SK-N-SH (cell line): ENCODE data around the gene PPID. TPM values are rescaled to one million over a fixed set of nuclear protein-coding genes. Genes with fewer than 3 reads are reported as not detected.

Source experiments
- CTCF ChIA-PET: fragments of 300-600, 350-600 bp; formaldehyde crosslinking; extraction: SDS; loops from one replicate; lab custom pipeline; 2021; lab: Yijun Ruan, JAX
- POLR2A ChIA-PET: fragments of 350-600 bp; sonication (Branson Sonifier 250); formaldehyde crosslinking; extraction: SDS; loops from one replicate; lab custom pipeline; 2020; ENCODE audit warnings: antibody characterized with exemption, inconsistent platforms; lab: Yijun Ruan, JAX
- DNase-seq: peaks from one replicate; pipeline ENCODE4 v3.0.0; 2012
- H2AFZ ChIP-seq: fragments of 200-600 bp; sonication (generic); 2 replicates; pipeline ENCODE4 v1.8.1; 2016; ENCODE audit warnings: antibody characterized with exemption, mild to moderate bottlenecking, low read depth
- H3F3A ChIP-seq: fragments of 200-600 bp; sonication (generic); replicated peaks from 2 replicates; pipeline ENCODE3; 2016; ENCODE audit warnings: antibody characterized with exemption, mild to moderate bottlenecking; ENCODE audit not compliant: insufficient read depth
- H3K27ac ChIP-seq, 2 experiments: fragments of 200-500 bp in 1 of 2; fragments of 200-600 bp in 1 of 2; sonication (Bioruptor generic) in 1 of 2; sonication (generic), shearing (Covaris generic) in 1 of 2; 2 replicates each; pipeline versions ENCODE4 v1.5.1 to v1.6.1; 2014 to 2016; ENCODE audit warnings: low read depth in 2 of 2, inconsistent platforms in 1 of 2, low read length in 1 of 2, mild to moderate bottlenecking in 1 of 2, mixed read lengths in 1 of 2
- H3K27me3 ChIP-seq: fragments of 200-600 bp; sonication (generic), shearing (Covaris generic); 2 replicates; pipeline ENCODE4 v1.6.1; 2016; ENCODE audit warnings: mixed run types; ENCODE audit not compliant: insufficient read depth
- H3K36me3 ChIP-seq, 2 experiments: fragments of 200-500 bp in 1 of 2; fragments of 200-600 bp in 1 of 2; sonication (Bioruptor generic) in 1 of 2; sonication (generic) in 1 of 2; replicated peaks in 1 of 2; 2 replicates each; pipeline versions ENCODE3 to v1.5.1; 2014 to 2016; ENCODE audit warnings: low read length in 1 of 2, mild to moderate bottlenecking in 1 of 2; ENCODE audit not compliant: insufficient read depth in 2 of 2, control insufficient read depth in 1 of 2
- H3K4me1 ChIP-seq, 2 experiments: fragments of 200-500 bp in 1 of 2; fragments of 200-600 bp in 1 of 2; sonication (Bioruptor generic) in 1 of 2; sonication (generic), shearing (Covaris generic) in 1 of 2; 2 replicates each; pipeline versions ENCODE4 v1.5.1 to v1.6.1; 2014 to 2016; ENCODE audit warnings: low read depth in 1 of 2, low read length in 1 of 2, mixed run types in 1 of 2; ENCODE audit not compliant: insufficient read depth in 2 of 2, control insufficient read depth in 1 of 2
- H3K4me2 ChIP-seq: fragments of 200-600 bp; sonication (generic), shearing (Covaris generic); 2 replicates; pipeline ENCODE4 v1.6.1; 2017; ENCODE audit warnings: mixed run types
- H3K4me3 ChIP-seq, 2 experiments: fragments of 200-500 bp in 1 of 2; fragments of 200-600 bp in 1 of 2; sonication (Bioruptor generic) in 1 of 2; sonication (generic), shearing (Covaris generic) in 1 of 2; 2 replicates each; pipeline versions ENCODE4 v1.5.1 to v1.8.1; 2014 to 2016; ENCODE audit warnings: low read depth in 2 of 2, inconsistent platforms in 1 of 2, low read length in 1 of 2, mild to moderate bottlenecking in 1 of 2, mixed read lengths in 1 of 2, moderate library complexity in 1 of 2
- H3K79me2 ChIP-seq: fragments of 200-600 bp; sonication (generic); 2 replicates; pipeline ENCODE4 v1.8.1; 2017; ENCODE audit warnings: mild to moderate bottlenecking; ENCODE audit not compliant: insufficient read depth
- H3K9ac ChIP-seq: fragments of 200-600 bp; sonication (generic); 2 replicates; pipeline ENCODE4 v1.6.1; 2017; ENCODE audit warnings: mixed run types
- H3K9me2 ChIP-seq: fragments of 200-600 bp; sonication (generic); 2 replicates; pipeline ENCODE4 v1.6.1; 2017; ENCODE audit warnings: mixed run types
- H3K9me3 ChIP-seq: fragments of 200-600 bp; sonication (generic); 2 replicates; pipeline ENCODE4 v1.6.1; 2017; ENCODE audit warnings: mixed run types, mild to moderate bottlenecking, moderate library complexity
- H4K20me1 ChIP-seq: fragments of 200-600 bp; sonication (generic); 2 replicates; pipeline ENCODE4 v1.6.1; 2017; ENCODE audit warnings: mild to moderate bottlenecking, mixed run types; ENCODE audit not compliant: insufficient read depth
- CHD2 ChIP-seq: fragments of 150-350 bp; IDR thresholded peaks from 2 replicates; pipeline ENCODE4 v1.6.1; 2018; ENCODE audit warnings: low read length; ENCODE audit not compliant: partially characterized antibody
- ELF1 ChIP-seq: IDR thresholded peaks from 2 replicates; pipeline ENCODE4 v1.4.0; 2012
- EP300 ChIP-seq, 2 experiments: IDR thresholded peaks; 2 replicates each; pipeline versions ENCODE4 v1.4.0 to v1.6.1; 2012; ENCODE audit warnings: borderline replicate concordance in 1 of 2, low read depth in 1 of 2, low read length in 1 of 2
- GABPA ChIP-seq: IDR thresholded peaks from 2 replicates; pipeline ENCODE4 v1.4.0; 2012; ENCODE audit warnings: low read depth, mild to moderate bottlenecking
- MXI1 ChIP-seq: IDR thresholded peaks from 2 replicates; pipeline ENCODE4 v1.6.1; 2012; ENCODE audit warnings: mild to moderate bottlenecking, low read depth, low read length, improper control_type of control experiment
- NFIC ChIP-seq: IDR thresholded peaks from 2 replicates; pipeline ENCODE4 v1.4.0; 2012; ENCODE audit warnings: borderline replicate concordance
- POLR2AphosphoS5 ChIP-seq: IDR thresholded peaks from 2 replicates; pipeline ENCODE4 v1.6.1; 2012; ENCODE audit warnings: low read depth, low read length
- SIN3A ChIP-seq: IDR thresholded peaks from 2 replicates; pipeline ENCODE4 v1.6.1; 2012; ENCODE audit warnings: low read depth, mild to moderate bottlenecking, low read length, moderate library complexity, borderline replicate concordance
- TAF1 ChIP-seq: IDR thresholded peaks from 2 replicates; pipeline ENCODE4 v1.6.1; 2012; ENCODE audit warnings: low read depth, mild to moderate bottlenecking, low read length, moderate library complexity, borderline replicate concordance
- TEAD4 ChIP-seq: IDR thresholded peaks from 2 replicates; pipeline ENCODE4 v1.4.0; 2012; ENCODE audit warnings: mild to moderate bottlenecking, borderline replicate concordance; ENCODE audit not compliant: insufficient read depth
- YY1 ChIP-seq: IDR thresholded peaks from 2 replicates; pipeline ENCODE4 v1.4.0; 2012; ENCODE audit warnings: low read depth, mild to moderate bottlenecking
- WGBS: methylation state at CpG from one replicate; pipeline ENCODE4 v1.1.6; 2017; ENCODE audit warnings: low lambda C conversion rate; 5-methylcytosine and 5-hydroxymethylcytosine counted together
- polyA plus RNA-seq, 3 experiments: library from polyadenylated mRNA; depleted of rRNA; stranded (reverse); fragments of >200 nt; gene quantifications; 2 replicates each; pipeline ENCODE4 v1.2.3, GENCODE V29; 2012
- TF ChIP-seq, protein P1 (sequence below): IDR thresholded peaks from 2 replicates; pipeline ENCODE4; 2012
- TF ChIP-seq, protein P2 (sequence below): IDR thresholded peaks from 2 replicates; pipeline ENCODE4 v1.6.1; 2012; ENCODE audit warnings: mild to moderate bottlenecking, low read depth, low read length, moderate library complexity
- TF ChIP-seq, protein P3 (sequence below): IDR thresholded peaks from 2 replicates; pipeline ENCODE4 v1.4.0; 2012; ENCODE audit warnings: low read depth

The PPID gene
- 13.2 and 20.2 TPM in 2 replicates for polyA plus RNA-seq (2012; rRNA removed)
- polyA plus RNA-seq (2012; cell fraction: cytosol; rRNA removed) = 27.0 and 33.1 TPM in 2 replicates
- polyA plus RNA-seq (2012; cell fraction: nucleus; rRNA removed) = 10.9 and 15.9 TPM in 2 replicates

DNA sequence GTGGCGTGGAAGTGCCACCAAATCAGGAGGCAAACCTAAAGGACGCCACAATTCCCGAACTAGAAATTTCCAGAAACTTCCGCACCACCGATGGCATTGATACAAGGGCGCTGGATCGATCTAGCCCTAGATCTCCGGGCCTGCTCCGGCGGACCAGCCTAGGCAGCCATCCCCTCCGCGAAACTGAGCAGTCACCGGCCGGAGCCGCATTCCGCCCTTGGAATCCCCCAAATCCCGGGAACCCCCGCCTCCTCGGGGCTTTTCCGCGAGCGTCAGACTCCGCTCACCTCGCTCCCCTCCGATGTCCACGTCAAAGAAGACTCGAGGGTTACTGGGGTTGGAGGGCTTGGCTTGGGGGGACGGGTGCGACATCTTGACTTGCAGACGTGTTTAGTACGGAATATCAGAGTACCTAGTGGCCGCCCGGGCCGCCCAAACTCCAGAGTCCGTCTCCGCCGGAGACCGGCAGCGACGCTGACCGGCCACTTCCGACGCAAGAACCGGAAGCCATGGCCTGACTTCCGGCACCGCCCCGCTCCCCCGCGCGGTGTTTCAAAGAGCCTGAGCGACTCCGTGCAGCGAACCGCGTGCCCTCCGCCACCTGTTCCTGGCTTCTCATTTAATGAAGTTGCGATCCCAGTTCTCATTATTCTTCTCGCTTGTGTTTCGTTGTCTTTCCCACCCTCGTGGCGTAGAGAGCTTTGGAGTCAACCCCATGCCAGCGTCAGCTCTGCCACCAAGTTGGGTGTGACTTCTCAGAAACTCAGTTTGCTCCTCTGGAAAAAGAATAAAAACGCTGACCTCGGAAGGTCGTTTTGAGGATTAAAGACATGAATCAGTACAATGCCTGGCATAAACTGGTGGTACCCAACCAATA lies at the start of gene PPID:
TSS of gene PPID (minus strand) at position 480 of the 877 bp plus-strand sequence. CDS start at position 372, 108 bp downstream.
- Histone ChIP-seq H3K4me1 (peaks cover 0 to 5% of the 10 kb centered on the region in 2 experiments; a peak in 3 of 4 replicates), H3K9me3 (no peaks in the 10 kb centered on the region), H3K4me2 (peak within 1 kb of the TSS; percentile 79), H4K20me1 (no peaks in the 10 kb centered on the region), H3K9ac (peak within 1 kb of the TSS; percentile 93), H3F3A (peaks cover 5% of the 10 kb centered on the region), H3K9me2 (no peaks in the 10 kb centered on the region), H3K27me3 (no peaks in the 10 kb centered on the region), H2AFZ (peak within 1 kb of the TSS; percentile 92), H3K79me2 (peaks cover 34% of the 10 kb centered on the region), H3K4me3 (peak within 1 kb of the TSS; percentile 96 to 99), H3K27ac (peak within 1 kb of the TSS; percentile 92 to 93), H3K36me3 (peaks cover 26 to 30% of the 10 kb centered on the region in 2 experiments)
- CTCF ChIA-PET = interaction anchor here (1.1 to 1.6 kb wide), 2 partner anchors 8 to 480 kb away, joined by 3 to 5 read pairs; no protein-coding TSS in a partner anchor
- TF ChIP-seq CHD2 (peak; percentile 58), TAF1 (peak; percentile 92), MXI1 (peak; percentile 100), SIN3A (peak; percentile 99), ELF1 (peak; percentile 94), GABPA (peak; percentile 98), YY1 (peak; percentile 51; the same call in 1 of the 2 replicates), EP300 (IDR thresholded peaks at IDR 0.05; ENCODE audit: borderline replicate concordance in 1 of 2, low read depth in 1 of 2, low read length in 1 of 2) (peak in 1 of 2 experiments; percentile 63; a peak in 2 of 4 replicates), POLR2AphosphoS5 (peak; percentile 94), TEAD4 (no peak), NFIC (no peak)
- TF ChIP-seq, protein P1, sequence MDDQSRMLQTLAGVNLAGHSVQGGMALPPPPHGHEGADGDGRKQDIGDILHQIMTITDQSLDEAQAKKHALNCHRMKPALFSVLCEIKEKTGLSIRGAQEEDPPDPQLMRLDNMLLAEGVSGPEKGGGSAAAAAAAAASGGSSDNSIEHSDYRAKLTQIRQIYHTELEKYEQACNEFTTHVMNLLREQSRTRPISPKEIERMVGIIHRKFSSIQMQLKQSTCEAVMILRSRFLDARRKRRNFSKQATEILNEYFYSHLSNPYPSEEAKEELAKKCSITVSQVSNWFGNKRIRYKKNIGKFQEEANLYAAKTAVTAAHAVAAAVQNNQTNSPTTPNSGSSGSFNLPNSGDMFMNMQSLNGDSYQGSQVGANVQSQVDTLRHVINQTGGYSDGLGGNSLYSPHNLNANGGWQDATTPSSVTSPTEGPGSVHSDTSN = no peak
- TF ChIP-seq, protein P2, sequence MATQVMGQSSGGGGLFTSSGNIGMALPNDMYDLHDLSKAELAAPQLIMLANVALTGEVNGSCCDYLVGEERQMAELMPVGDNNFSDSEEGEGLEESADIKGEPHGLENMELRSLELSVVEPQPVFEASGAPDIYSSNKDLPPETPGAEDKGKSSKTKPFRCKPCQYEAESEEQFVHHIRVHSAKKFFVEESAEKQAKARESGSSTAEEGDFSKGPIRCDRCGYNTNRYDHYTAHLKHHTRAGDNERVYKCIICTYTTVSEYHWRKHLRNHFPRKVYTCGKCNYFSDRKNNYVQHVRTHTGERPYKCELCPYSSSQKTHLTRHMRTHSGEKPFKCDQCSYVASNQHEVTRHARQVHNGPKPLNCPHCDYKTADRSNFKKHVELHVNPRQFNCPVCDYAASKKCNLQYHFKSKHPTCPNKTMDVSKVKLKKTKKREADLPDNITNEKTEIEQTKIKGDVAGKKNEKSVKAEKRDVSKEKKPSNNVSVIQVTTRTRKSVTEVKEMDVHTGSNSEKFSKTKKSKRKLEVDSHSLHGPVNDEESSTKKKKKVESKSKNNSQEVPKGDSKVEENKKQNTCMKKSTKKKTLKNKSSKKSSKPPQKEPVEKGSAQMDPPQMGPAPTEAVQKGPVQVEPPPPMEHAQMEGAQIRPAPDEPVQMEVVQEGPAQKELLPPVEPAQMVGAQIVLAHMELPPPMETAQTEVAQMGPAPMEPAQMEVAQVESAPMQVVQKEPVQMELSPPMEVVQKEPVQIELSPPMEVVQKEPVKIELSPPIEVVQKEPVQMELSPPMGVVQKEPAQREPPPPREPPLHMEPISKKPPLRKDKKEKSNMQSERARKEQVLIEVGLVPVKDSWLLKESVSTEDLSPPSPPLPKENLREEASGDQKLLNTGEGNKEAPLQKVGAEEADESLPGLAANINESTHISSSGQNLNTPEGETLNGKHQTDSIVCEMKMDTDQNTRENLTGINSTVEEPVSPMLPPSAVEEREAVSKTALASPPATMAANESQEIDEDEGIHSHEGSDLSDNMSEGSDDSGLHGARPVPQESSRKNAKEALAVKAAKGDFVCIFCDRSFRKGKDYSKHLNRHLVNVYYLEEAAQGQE = peak; percentile 38; the same call in 1 of the 2 replicates
- TF ChIP-seq, protein P3, sequence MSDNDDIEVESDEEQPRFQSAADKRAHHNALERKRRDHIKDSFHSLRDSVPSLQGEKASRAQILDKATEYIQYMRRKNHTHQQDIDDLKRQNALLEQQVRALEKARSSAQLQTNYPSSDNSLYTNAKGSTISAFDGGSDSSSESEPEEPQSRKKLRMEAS = peak; percentile 99
- POLR2A ChIA-PET = no interaction called here
- peak; percentile 88 for DNase-seq
- WGBS = 0% methylated on average over 25 of the region's 65 CpGs
